Mesendoderm (in vitro differentiated cells): ENCODE results near the gene AANAT.

Experiments
- DNase-seq: peaks from one replicate; pipeline ENCODE4 v3.0.0; 2013
- H2AK5ac ChIP-seq: 2 replicates; pipeline ENCODE4 v1.6.1; 2013; ENCODE audit warnings: low read length, inconsistent platforms
- H2BK120ac ChIP-seq: 2 replicates; pipeline ENCODE4 v1.6.1; 2013; ENCODE audit warnings: low read depth, mild to moderate bottlenecking, low read length, moderate library complexity, mixed read lengths
- H2BK15ac ChIP-seq: replicated peaks from 2 replicates; pipeline ENCODE4 v1.6.1; 2013; ENCODE audit warnings: low read depth, mild to moderate bottlenecking, moderate library complexity
- H2BK5ac ChIP-seq: 2 replicates; pipeline ENCODE4 v1.6.1; 2013; ENCODE audit warnings: low read length, inconsistent platforms
- H3K18ac ChIP-seq: 2 replicates; pipeline ENCODE4 v1.6.1; 2013; ENCODE audit warnings: mild to moderate bottlenecking, low read length, mixed read lengths
- H3K23ac ChIP-seq: one replicate; pipeline ENCODE4 v1.6.1; 2013; ENCODE audit warnings: low read length
- H3K27ac ChIP-seq: 2 replicates; pipeline ENCODE4 v1.5.1; 2013; ENCODE audit warnings: low read depth, mild to moderate bottlenecking, inconsistent platforms, low read length, moderate library complexity
- H3K27me3 ChIP-seq: 2 replicates; pipeline ENCODE4 v1.6.1; 2013; ENCODE audit warnings: low read length, control low read depth, mild to moderate bottlenecking, inconsistent platforms; ENCODE audit not compliant: insufficient read depth, poor library complexity
- H3K36me3 ChIP-seq: 2 replicates; pipeline ENCODE4 v1.6.1; 2013; ENCODE audit warnings: low read length, inconsistent platforms; ENCODE audit not compliant: control insufficient read depth, insufficient read depth
- H3K4ac ChIP-seq: one replicate; pipeline ENCODE4 v1.6.1; 2013; ENCODE audit warnings: low read depth, mild to moderate bottlenecking, low read length, moderate library complexity
- H3K4me1 ChIP-seq: 2 replicates; pipeline ENCODE4 v1.6.1; 2013; ENCODE audit warnings: low read depth, low read length, inconsistent platforms; ENCODE audit not compliant: control insufficient read depth
- H3K4me2 ChIP-seq: 2 replicates; pipeline ENCODE4 v1.6.1; 2013; ENCODE audit warnings: low read length
- H3K4me3 ChIP-seq: 2 replicates; pipeline ENCODE4 v1.5.1; 2013; ENCODE audit warnings: mild to moderate bottlenecking, low read length
- H3K56ac ChIP-seq: one replicate; pipeline ENCODE4 v1.6.1; 2013; ENCODE audit warnings: low read length
- H3K79me1 ChIP-seq: 2 replicates; pipeline ENCODE4 v1.6.1; 2013; ENCODE audit warnings: low read length, inconsistent platforms
- H3K79me2 ChIP-seq: 2 replicates; pipeline ENCODE4 v1.6.1; 2013; ENCODE audit warnings: mild to moderate bottlenecking, low read length; ENCODE audit not compliant: control insufficient read depth, insufficient read depth
- H3K9ac ChIP-seq: 2 replicates; pipeline ENCODE4 v1.6.1; 2013; ENCODE audit warnings: low read length, inconsistent platforms
- H4K5ac ChIP-seq: one replicate; pipeline ENCODE4 v1.6.1; 2013; ENCODE audit warnings: low read length
- H4K8ac ChIP-seq: one replicate; pipeline ENCODE4 v1.6.1; 2013; ENCODE audit warnings: low read depth, mild to moderate bottlenecking, control low read depth, low read length, moderate library complexity
- WGBS: extraction: QIAGEN DNeasy Blood & Tissue Kit; methylation state at CpG from one replicate; pipeline ENCODE4 v1.1.7; 2013; ENCODE audit warnings: low lambda C conversion rate, missing lambda C conversion rate; ENCODE audit not compliant: insufficient coverage; ENCODE audit errors: extremely low coverage; 5-methylcytosine and 5-hydroxymethylcytosine counted together

Gene AANAT

GRCh38 chr17:76459674-76460073 is 7.7 kb upstream of the AANAT start:
- H2BK5ac ChIP-seq: no peak overlapping the region
- no peak overlapping the region for H3K9ac ChIP-seq
- H4K8ac ChIP-seq: no peak overlapping the region
- H2AK5ac ChIP-seq: no peak overlapping the region
- H2BK120ac ChIP-seq: no peak overlapping the region
- DNase-seq: no peak
- H3K4ac ChIP-seq: no peak overlapping the region
- H3K27me3 ChIP-seq: no peaks in the 10 kb centered on the region
- no peak overlapping the region for H3K56ac ChIP-seq
- H2BK15ac ChIP-seq: no peak overlapping the region
- no peak overlapping the region for H3K27ac ChIP-seq
- no peak overlapping the region for H3K4me2 ChIP-seq
- no peak overlapping the region for H3K23ac ChIP-seq
- H3K18ac ChIP-seq: no peak overlapping the region
- no peaks in the 10 kb centered on the region for H3K36me3 ChIP-seq
- no peak overlapping the region for H3K4me3 ChIP-seq
- H3K79me1 ChIP-seq: no peaks in the 10 kb centered on the region
- H3K4me1 ChIP-seq: no peaks in the 10 kb centered on the region
- no peak overlapping the region for H4K5ac ChIP-seq
- H3K79me2 ChIP-seq: no peaks in the 10 kb centered on the region
- no CpG with 5 or more reads among the region's 4 CpGs for WGBS

- H2AK5ac ChIP-seq: no peak overlapping the region
- H3K79me2 ChIP-seq: no peaks in the 10 kb centered on the region
- no peak overlapping the region for H3K18ac ChIP-seq
- H2BK120ac ChIP-seq: no peak overlapping the region
- H2BK15ac ChIP-seq: no peak overlapping the region
- no peak overlapping the region for H3K4me2 ChIP-seq
- no peak overlapping the region for H4K8ac ChIP-seq
- no peaks in the 10 kb centered on the region for H3K27me3 ChIP-seq
- no peaks in the 10 kb centered on the region for H3K79me1 ChIP-seq
- no peak overlapping the region for H3K4ac ChIP-seq
- WGBS: no CpG with 5 or more reads among the region's 11 CpGs
- no peak overlapping the region for H2BK5ac ChIP-seq
- no peak overlapping the region for H3K56ac ChIP-seq
- H3K23ac ChIP-seq: no peak overlapping the region
- DNase-seq: no peak
- H3K9ac ChIP-seq: no peak overlapping the region
- H4K5ac ChIP-seq: no peak overlapping the region
- no peaks in the 10 kb centered on the region for H3K36me3 ChIP-seq
- H3K4me3 ChIP-seq: no peak overlapping the region
- no peaks in the 10 kb centered on the region for H3K4me1 ChIP-seq
- H3K27ac ChIP-seq: no peak overlapping the region
These were observed 5.4 kb upstream of the AANAT start for GRCh38 chr17:76461765-76462555.

GRCh38 chr17:76462556-76463290 is 4.7 kb upstream of the AANAT start:
- Histone ChIP-seq H3K4me1 (no peaks in the 10 kb centered on the region), H3K79me2 (no peaks in the 10 kb centered on the region), H3K79me1 (no peaks in the 10 kb centered on the region), H3K56ac (no peak overlapping the region), H3K23ac (no peak overlapping the region), H3K4me2 (no peak overlapping the region), H3K18ac (no peak overlapping the region), H3K27ac (no peak overlapping the region), H4K5ac (no peak overlapping the region), H3K36me3 (no peaks in the 10 kb centered on the region), H2BK5ac (no peak overlapping the region), H4K8ac (no peak overlapping the region), H2AK5ac (no peak overlapping the region), H2BK15ac (no peak overlapping the region), H3K27me3 (no peaks in the 10 kb centered on the region), H3K9ac (no peak overlapping the region), H2BK120ac (no peak overlapping the region), H3K4ac (no peak overlapping the region), H3K4me3 (no peak overlapping the region)
- WGBS: no CpG with 5 or more reads among the region's 24 CpGs
- DNase-seq: no peak

- Histone ChIP-seq H3K27ac (no peak overlapping the region), H3K4me3 (no peak overlapping the region), H3K18ac (no peak overlapping the region), H3K79me1 (no peaks in the 10 kb centered on the region), H3K79me2 (no peaks in the 10 kb centered on the region), H2BK5ac (no peak overlapping the region), H2BK120ac (no peak overlapping the region), H2BK15ac (no peak overlapping the region), H3K4me1 (no peaks in the 10 kb centered on the region), H3K4ac (no peak overlapping the region), H3K36me3 (no peaks in the 10 kb centered on the region), H4K5ac (no peak overlapping the region), H3K9ac (no peak overlapping the region), H3K56ac (no peak overlapping the region), H3K4me2 (no peak overlapping the region), H2AK5ac (no peak overlapping the region), H4K8ac (no peak overlapping the region), H3K23ac (no peak overlapping the region), H3K27me3 (no peaks in the 10 kb centered on the region)
- no CpG with 5 or more reads among the region's 6 CpGs for WGBS
- no peak for DNase-seq
These were observed 650 bp upstream of the AANAT start for GRCh38 chr17:76466775-76467130.

GRCh38 chr17:76467809-76468633 is 618 bp downstream of the AANAT start:
- Histone ChIP-seq H3K9ac (no peak overlapping the region), H2BK120ac (no peak overlapping the region), H4K8ac (no peak overlapping the region), H3K18ac (no peak overlapping the region), H3K56ac (no peak overlapping the region), H2BK5ac (no peak overlapping the region), H3K36me3 (no peaks in the 10 kb centered on the region), H4K5ac (no peak overlapping the region), H3K79me2 (no peaks in the 10 kb centered on the region), H3K23ac (peak overlapping the region; percentile 6), H3K27me3 (no peaks in the 10 kb centered on the region), H3K4me2 (no peak overlapping the region), H2BK15ac (no peak overlapping the region), H3K4me1 (no peaks in the 10 kb centered on the region), H3K4ac (no peak overlapping the region), H3K27ac (no peak overlapping the region), H3K4me3 (no peak overlapping the region), H3K79me1 (no peaks in the 10 kb centered on the region), H2AK5ac (no peak overlapping the region)
- DNase-seq: no peak
- no CpG with 5 or more reads among the region's 8 CpGs for WGBS
